HepG2 (cell line): ENCODE results near the gene ZFAND3. TPM values are rescaled to one million over a fixed set of nuclear protein-coding genes. Genes with fewer than 3 reads are reported as not detected.
A peak's percentile ranks its signal among the peaks of the same experiment; 100 is the strongest.

Source experiments
- CC2D1A ChIP-seq: sonication (generic); formaldehyde crosslinking; IDR thresholded peaks from 2 replicates; pipeline ENCODE4 v1.8.1; 2023; ENCODE audit warnings: mild to moderate bottlenecking, missing genetic modification reagents
- ELF3 ChIP-seq: IDR thresholded peaks from 2 replicates; pipeline ENCODE4 v1.6.1; 2016; ENCODE audit warnings: missing genetic modification reagents, missing compliant biosample characterization
- GATAD2A ChIP-seq: IDR thresholded peaks from 2 replicates; pipeline ENCODE4 v1.6.1; 2016
- GPBP1L1 ChIP-seq: sonication (generic); formaldehyde crosslinking; IDR thresholded peaks from 2 replicates; pipeline ENCODE4 v1.5.0; 2020; ENCODE audit warnings: mild to moderate bottlenecking, missing genetic modification reagents
- GPN1 ChIP-seq: sonication (generic); formaldehyde crosslinking; IDR thresholded peaks from 2 replicates; pipeline ENCODE4 v1.5.1; 2020; ENCODE audit warnings: missing genetic modification reagents, borderline replicate concordance
- GTF2F1 ChIP-seq: fragments of 150-350 bp; IDR thresholded peaks from 2 replicates; pipeline ENCODE4 v1.6.1; 2014; ENCODE audit warnings: low read length
- HNF1B ChIP-seq: sonication (generic); formaldehyde crosslinking; IDR thresholded peaks from 2 replicates; pipeline ENCODE4 v1.5.1; 2020; ENCODE audit warnings: mild to moderate bottlenecking, moderate library complexity, missing genetic modification reagents
- MAX ChIP-seq: IDR thresholded peaks from 2 replicates; pipeline ENCODE4 v1.6.1; 2012; ENCODE audit warnings: inconsistent platforms
- MEF2D ChIP-seq: sonication (generic); formaldehyde crosslinking; IDR thresholded peaks from 2 replicates; pipeline ENCODE4 v1.5.1; 2020; ENCODE audit warnings: mild to moderate bottlenecking, missing genetic modification reagents
- MYC ChIP-seq: sonication (generic); formaldehyde crosslinking; IDR thresholded peaks from 2 replicates; pipeline ENCODE4 v1.9.0; 2021; ENCODE audit warnings: missing genetic modification reagents, borderline replicate concordance
- POLR2A ChIP-seq, 2 experiments: IDR thresholded peaks; 2 replicates each; pipeline ENCODE4 v1.6.1; 2011; ENCODE audit warnings: low read depth in 2 of 2, low read length in 2 of 2, mild to moderate bottlenecking in 1 of 2, moderate library complexity in 1 of 2; ENCODE audit not compliant: insufficient read depth in 1 of 2
- RARG ChIP-seq: sonication (generic); formaldehyde crosslinking; IDR thresholded peaks from 2 replicates; pipeline ENCODE4 v1.4.0; 2020; ENCODE audit warnings: low read depth, mild to moderate bottlenecking, missing genetic modification reagents
- RBM22 ChIP-seq: fragments of 200-400 bp; formaldehyde crosslinking; optimal IDR thresholded peaks from 2 replicates; pipeline ENCODE3; 2017; ENCODE audit warnings: mild to moderate bottlenecking, low read length, moderate library complexity
- RBM39 ChIP-seq: fragments of 200-400 bp; formaldehyde crosslinking; IDR thresholded peaks from one replicate; pipeline ENCODE4 v1.6.1; 2018; ENCODE audit warnings: antibody characterized with exemption, mild to moderate bottlenecking, low read depth, low read length; ENCODE audit not compliant: poor library complexity, severe bottlenecking
- SNAI1 ChIP-seq: sonication (generic); formaldehyde crosslinking; IDR thresholded peaks from 2 replicates; pipeline ENCODE4 v1.5.0; 2020; ENCODE audit warnings: mild to moderate bottlenecking, missing genetic modification reagents, borderline replicate concordance
- SPEN ChIP-seq: sonication (generic); formaldehyde crosslinking; IDR thresholded peaks from 2 replicates; pipeline ENCODE4 v1.5.1; 2020; ENCODE audit warnings: low read depth, mild to moderate bottlenecking, missing genetic modification reagents
- SYNCRIP ChIP-seq: fragments of 200-400 bp; formaldehyde crosslinking; IDR thresholded peaks from 2 replicates; pipeline ENCODE4 v1.6.1; 2018; ENCODE audit warnings: mild to moderate bottlenecking, low read depth, low read length; ENCODE audit not compliant: insufficient read depth
- TIGD3 ChIP-seq: sonication (generic); formaldehyde crosslinking; IDR thresholded peaks from 2 replicates; pipeline ENCODE4 v1.5.1; 2020; ENCODE audit warnings: mild to moderate bottlenecking, missing genetic modification reagents, borderline replicate concordance
- TSC22D2 ChIP-seq: sonication (generic); formaldehyde crosslinking; IDR thresholded peaks from 2 replicates; pipeline ENCODE4 v1.5.1; 2020; ENCODE audit warnings: missing genetic modification reagents, mild to moderate bottlenecking, borderline replicate concordance
- ZBTB39 ChIP-seq: sonication (generic); formaldehyde crosslinking; IDR thresholded peaks from 2 replicates; pipeline ENCODE4 v1.5.0; 2020; ENCODE audit warnings: missing genetic modification reagents
- ZBTB42 ChIP-seq: sonication (generic); formaldehyde crosslinking; IDR thresholded peaks from 2 replicates; pipeline ENCODE4 v1.5.0; 2020; ENCODE audit warnings: mild to moderate bottlenecking, missing genetic modification reagents
- ZNF335 ChIP-seq: sonication (generic); formaldehyde crosslinking; IDR thresholded peaks from 2 replicates; pipeline ENCODE4 v1.4.0; 2020; ENCODE audit warnings: missing genetic modification reagents
- ZNF460 ChIP-seq: sonication (generic); formaldehyde crosslinking; IDR thresholded peaks from 2 replicates; pipeline ENCODE4 v1.5.1; 2020; ENCODE audit warnings: missing genetic modification reagents, mild to moderate bottlenecking, borderline replicate concordance
- ZNF766 ChIP-seq: sonication (generic); formaldehyde crosslinking; IDR thresholded peaks from 2 replicates; pipeline ENCODE4 v1.5.0; 2020; ENCODE audit warnings: missing genetic modification reagents, borderline replicate concordance
- ZNF768 ChIP-seq: sonication (generic); formaldehyde crosslinking; IDR thresholded peaks from 2 replicates; pipeline ENCODE4 v1.4.0; 2020; ENCODE audit warnings: missing genetic modification reagents
- polyA plus RNA-seq, 8 experiments: library from polyadenylated mRNA; depleted of rRNA in 3 of 8; stranded (reverse) in 7 of 8; unstranded in 1 of 8; fragments of >200 nt; fragmentation: Illumina TruSeq in 4 of 8; extraction: Trizol in 4 of 8; gene quantifications; 2 replicates each; pipeline versions ENCODE4 v1.2.1 to v1.2.3, GENCODE V29; 2011 to 2016; ENCODE audit warnings: low read depth in 4 of 8, missing spikeins in 1 of 8, mixed read lengths in 1 of 8; ENCODE audit not compliant: insufficient read depth in 1 of 8
- total RNA-seq, 5 experiments: library from RNA; depleted of rRNA; stranded (reverse); fragments of >200 nt; fragmentation: Illumina TruSeq; extraction: Trizol; gene quantifications; 2 replicates each; pipeline ENCODE4 v1.2.3, GENCODE V29; 2016; ENCODE audit warnings: low read depth in 1 of 5

The ZFAND3 gene
- total and polyA plus RNA-seq, 2 of the 13 experiments (the other 11 are each of a cell fraction or from before 2014, with no cell fraction given): 16.4 to 17.1 TPM

- TF ChIP-seq RARG (CRISPR knock-in tag) (no peak), ZNF766 (0 out of 2 replicates have a peak, but pooled peaks have one; percentile 45), RBM39 (peak; percentile 91), ZNF460 (CRISPR knock-in tag) (no peak; the same call in 1 of the 2 replicates), GPN1 (CRISPR knock-in tag) (0 out of 2 replicates have a peak, but pooled peaks have one; percentile 17), SYNCRIP (no peak), GPBP1L1 (CRISPR knock-in tag) (no peak), MAX (peak; percentile 78), POLR2A (IDR thresholded peaks at IDR 0.05; ENCODE audit: insufficient read depth in 1 of 2, low read depth in 2 of 2, low read length in 2 of 2) (peak; percentile 69 to 87), MEF2D (CRISPR knock-in tag) (peak; percentile 74), TSC22D2 (CRISPR knock-in tag) (peak; percentile 87; the same call in 1 of the 2 replicates), MYC (CRISPR knock-in tag) (peak; percentile 53), ZNF768 (CRISPR knock-in tag) (0 out of 2 replicates have a peak, but pooled peaks have one; percentile 25), RBM22 (no peak), ZNF335 (CRISPR knock-in tag) (no peak), SPEN (CRISPR knock-in tag) (peak; percentile 67), TIGD3 (CRISPR knock-in tag) (0 out of 2 replicates have a peak, but pooled peaks have one; percentile 66), ELF3 (CRISPR knock-in tag) (no peak; the same call in 1 of the 2 replicates), ZBTB39 (CRISPR knock-in tag) (no peak), GTF2F1 (no peak), SNAI1 (CRISPR knock-in tag) (no peak), CC2D1A (CRISPR knock-in tag) (no peak), GATAD2A (no peak), ZBTB42 (CRISPR knock-in tag) (no peak), HNF1B (CRISPR knock-in tag) (peak; percentile 74)
Observed at GRCh38 chr6:37819177-37819801, at the start of gene ZFAND3 (continued).
